Measurements from ENCODE around the gene SCFD2.

DNA sequence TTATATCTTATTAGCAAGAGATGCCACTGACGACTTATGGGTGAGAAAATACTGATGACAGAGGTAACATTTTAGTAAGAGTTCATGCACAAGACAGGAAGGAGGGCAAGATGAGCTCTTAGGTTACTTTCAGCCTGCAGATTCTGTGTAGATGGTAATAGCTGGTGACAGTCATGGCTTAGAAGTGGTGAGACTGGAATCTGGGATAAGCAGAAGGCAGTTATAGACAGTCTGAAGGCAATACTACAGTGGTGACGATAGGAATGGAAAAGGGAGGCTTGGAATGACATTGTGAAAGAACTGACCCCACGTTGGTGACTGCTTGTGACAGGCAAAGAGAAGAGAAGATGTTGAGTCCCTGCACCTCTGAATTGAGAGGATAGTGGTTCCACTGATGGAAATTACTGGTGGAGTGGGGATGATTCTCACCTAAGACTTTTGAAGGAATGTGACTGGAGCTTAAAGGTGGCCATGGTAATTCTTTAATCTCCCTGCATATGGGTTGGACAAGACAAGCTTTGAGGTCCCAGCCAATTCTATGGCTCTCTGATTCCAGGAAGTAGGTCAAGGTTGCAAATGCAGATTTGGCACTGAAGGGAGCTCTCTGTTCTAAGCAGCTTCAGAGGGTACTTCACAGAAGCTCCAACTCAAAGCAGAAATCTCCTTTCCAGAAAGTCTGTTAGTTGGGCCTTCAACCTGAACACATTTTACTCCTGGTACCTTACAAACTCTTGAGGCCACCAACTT, 404.0 kb downstream of the SCFD2 start:
- TF ChIP-seq NFE2L1 (CRISPR knock-in tag; IDR thresholded peaks at IDR 0.05): no peak
- no peak for TF ChIP-seq CTCF (IDR thresholded peaks at IDR 0.05)
- no peak for TF ChIP-seq FOXJ3 (CRISPR knock-in tag; IDR thresholded peaks at IDR 0.05; ENCODE audit: borderline replicate concordance)
- no peak for TF ChIP-seq FOXK1 (CRISPR knock-in tag; IDR thresholded peaks at IDR 0.05)
- TF ChIP-seq, protein P1, sequence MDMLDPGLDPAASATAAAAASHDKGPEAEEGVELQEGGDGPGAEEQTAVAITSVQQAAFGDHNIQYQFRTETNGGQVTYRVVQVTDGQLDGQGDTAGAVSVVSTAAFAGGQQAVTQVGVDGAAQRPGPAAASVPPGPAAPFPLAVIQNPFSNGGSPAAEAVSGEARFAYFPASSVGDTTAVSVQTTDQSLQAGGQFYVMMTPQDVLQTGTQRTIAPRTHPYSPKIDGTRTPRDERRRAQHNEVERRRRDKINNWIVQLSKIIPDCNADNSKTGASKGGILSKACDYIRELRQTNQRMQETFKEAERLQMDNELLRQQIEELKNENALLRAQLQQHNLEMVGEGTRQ (CRISPR knock-in tag; IDR thresholded peaks at IDR 0.05): no peak

Measured in WTC11 (cell line).